Measurements from ENCODE around the gene SNX1.

The SNX1 gene, protein sequence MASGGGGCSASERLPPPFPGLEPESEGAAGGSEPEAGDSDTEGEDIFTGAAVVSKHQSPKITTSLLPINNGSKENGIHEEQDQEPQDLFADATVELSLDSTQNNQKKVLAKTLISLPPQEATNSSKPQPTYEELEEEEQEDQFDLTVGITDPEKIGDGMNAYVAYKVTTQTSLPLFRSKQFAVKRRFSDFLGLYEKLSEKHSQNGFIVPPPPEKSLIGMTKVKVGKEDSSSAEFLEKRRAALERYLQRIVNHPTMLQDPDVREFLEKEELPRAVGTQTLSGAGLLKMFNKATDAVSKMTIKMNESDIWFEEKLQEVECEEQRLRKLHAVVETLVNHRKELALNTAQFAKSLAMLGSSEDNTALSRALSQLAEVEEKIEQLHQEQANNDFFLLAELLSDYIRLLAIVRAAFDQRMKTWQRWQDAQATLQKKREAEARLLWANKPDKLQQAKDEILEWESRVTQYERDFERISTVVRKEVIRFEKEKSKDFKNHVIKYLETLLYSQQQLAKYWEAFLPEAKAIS

DNA sequence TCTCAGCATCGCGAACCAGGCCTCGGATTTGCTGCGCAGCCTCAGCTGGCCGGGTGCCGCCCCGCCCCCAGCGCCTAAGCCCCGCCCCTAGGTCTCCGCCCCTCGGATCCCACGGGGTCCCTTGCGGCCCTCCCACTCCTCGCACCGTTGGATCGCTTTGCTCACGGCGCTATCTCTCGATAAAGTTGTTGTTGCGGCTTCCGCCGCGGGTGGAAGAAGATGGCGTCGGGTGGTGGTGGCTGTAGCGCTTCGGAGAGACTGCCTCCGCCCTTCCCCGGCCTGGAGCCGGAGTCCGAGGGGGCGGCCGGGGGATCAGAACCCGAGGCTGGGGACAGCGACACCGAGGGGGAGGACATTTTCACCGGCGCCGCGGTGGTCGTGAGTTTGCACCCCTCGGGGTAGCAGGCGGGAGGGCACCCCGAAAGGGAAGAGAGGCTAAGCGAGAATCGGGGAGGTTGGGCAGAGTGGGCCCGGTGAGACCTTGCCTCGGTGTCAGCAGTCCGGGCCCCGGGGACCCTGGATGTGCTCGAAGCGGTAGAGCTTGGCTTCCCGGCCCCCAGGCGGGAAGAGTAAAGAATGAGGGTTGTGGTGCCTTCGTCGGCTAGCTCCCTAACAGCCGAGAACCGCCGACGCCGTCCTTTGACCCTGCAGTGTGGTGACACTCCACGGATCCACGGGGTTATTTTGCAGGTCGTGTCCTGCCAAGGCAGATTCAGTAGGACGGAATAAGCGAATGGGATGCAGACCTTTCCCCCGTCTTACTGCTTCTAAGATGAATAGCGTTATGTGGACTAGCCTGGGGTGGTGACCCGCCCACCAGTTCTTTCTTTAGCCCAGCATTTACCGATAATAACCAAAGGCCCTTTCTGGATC is at the start of gene SNX1:
Gene SNX1 (plus strand): TSS at position 188 of the 873 bp plus-strand sequence. CDS start 32 bp downstream, at position 220.
- peak within 1 kb of the TSS; percentile 89 for H2AFZ ChIP-seq
- H3K27ac ChIP-seq = peak within 1 kb of the TSS; percentile 78
- H3K4me2 ChIP-seq (ENCODE audit: low read length) = peak within 1 kb of the TSS; percentile 74
- peaks cover 13% of the 10 kb centered on the region for H3K4me1 ChIP-seq
- no peaks in the 10 kb centered on the region for H3K27me3 ChIP-seq (ENCODE audit: control insufficient read depth, insufficient read depth, low read length)
- H3K9me3 ChIP-seq (ENCODE audit: control insufficient read depth, low read length) = no peaks in the 10 kb centered on the region
- peaks cover 12% of the 10 kb centered on the region for H3K79me2 ChIP-seq
- TF ChIP-seq, protein P1, sequence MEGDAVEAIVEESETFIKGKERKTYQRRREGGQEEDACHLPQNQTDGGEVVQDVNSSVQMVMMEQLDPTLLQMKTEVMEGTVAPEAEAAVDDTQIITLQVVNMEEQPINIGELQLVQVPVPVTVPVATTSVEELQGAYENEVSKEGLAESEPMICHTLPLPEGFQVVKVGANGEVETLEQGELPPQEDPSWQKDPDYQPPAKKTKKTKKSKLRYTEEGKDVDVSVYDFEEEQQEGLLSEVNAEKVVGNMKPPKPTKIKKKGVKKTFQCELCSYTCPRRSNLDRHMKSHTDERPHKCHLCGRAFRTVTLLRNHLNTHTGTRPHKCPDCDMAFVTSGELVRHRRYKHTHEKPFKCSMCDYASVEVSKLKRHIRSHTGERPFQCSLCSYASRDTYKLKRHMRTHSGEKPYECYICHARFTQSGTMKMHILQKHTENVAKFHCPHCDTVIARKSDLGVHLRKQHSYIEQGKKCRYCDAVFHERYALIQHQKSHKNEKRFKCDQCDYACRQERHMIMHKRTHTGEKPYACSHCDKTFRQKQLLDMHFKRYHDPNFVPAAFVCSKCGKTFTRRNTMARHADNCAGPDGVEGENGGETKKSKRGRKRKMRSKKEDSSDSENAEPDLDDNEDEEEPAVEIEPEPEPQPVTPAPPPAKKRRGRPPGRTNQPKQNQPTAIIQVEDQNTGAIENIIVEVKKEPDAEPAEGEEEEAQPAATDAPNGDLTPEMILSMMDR (IDR thresholded peaks at IDR 0.05) = no peak
- no peaks in the 10 kb centered on the region for H3K36me3 ChIP-seq (ENCODE audit: control insufficient read depth, insufficient read depth, low read length)
- peak within 1 kb of the TSS; percentile 53 for H3K9ac ChIP-seq
- peak within 1 kb of the TSS; percentile 89 for H3K4me3 ChIP-seq (ENCODE audit: low read depth, low read length)

DNA sequence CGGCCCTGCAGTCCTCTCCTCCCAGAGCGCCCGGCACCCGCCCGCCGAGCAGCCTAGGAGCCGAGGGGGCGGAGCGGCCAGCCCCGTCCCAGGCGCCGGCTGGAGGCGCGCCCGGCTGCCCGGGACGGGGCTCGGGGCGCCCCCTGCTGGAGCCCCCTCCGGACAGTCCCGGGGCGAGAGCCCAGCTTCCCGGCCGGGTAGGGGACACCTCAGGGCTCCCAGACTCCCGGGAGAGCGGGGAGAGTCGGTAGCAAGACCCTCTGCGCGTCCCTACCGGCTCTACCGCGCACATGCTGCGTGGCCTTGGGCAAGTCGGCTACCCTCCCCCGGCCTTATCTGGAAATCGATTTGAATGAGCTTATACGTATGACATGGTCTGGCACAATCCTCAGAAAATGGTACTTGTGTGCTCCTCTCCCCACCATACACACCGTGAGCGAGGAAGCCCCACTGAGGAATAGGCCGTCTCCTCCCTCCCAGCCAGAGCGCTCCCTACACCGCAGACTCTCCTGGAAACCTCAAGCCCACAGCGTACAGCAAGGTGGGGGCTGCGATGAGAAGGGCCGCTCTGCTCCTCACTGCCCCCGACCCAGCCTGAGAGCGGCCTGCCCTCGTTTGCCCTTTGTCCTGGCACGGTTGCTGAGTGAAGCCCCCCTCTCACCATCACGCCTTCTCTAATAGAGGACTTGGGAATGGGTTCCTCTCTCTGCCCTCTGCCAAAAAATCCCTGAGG is 49.2 kb upstream of the SNX1 start, which contains the start of gene DAPK2:
Gene DAPK2 (minus strand): TSS at position 65 of the 733 bp plus-strand sequence. CDS start 6,224 bp downstream, outside the sequence.
- TF ChIP-seq, protein P1 (IDR thresholded peaks at IDR 0.05) = peak; percentile 53
- no peaks in the 10 kb centered on the region for H3K9me3 ChIP-seq (ENCODE audit: control insufficient read depth, low read length)
- H3K27me3 ChIP-seq (ENCODE audit: control insufficient read depth, insufficient read depth, low read length) = no peaks in the 10 kb centered on the region
- H3K9ac ChIP-seq = no peak within 1 kb of the TSS
- H3K27ac ChIP-seq = no peak within 1 kb of the TSS
- H2AFZ ChIP-seq = peak within 1 kb of the TSS; percentile 76
- no peaks in the 10 kb centered on the region for H3K4me1 ChIP-seq
- H3K79me2 ChIP-seq = no peaks in the 10 kb centered on the region
- peak within 1 kb of the TSS; percentile 49 for H3K4me2 ChIP-seq (ENCODE audit: low read length)
- H3K36me3 ChIP-seq (ENCODE audit: control insufficient read depth, insufficient read depth, low read length) = no peaks in the 10 kb centered on the region
- H3K4me3 ChIP-seq (ENCODE audit: low read depth, low read length) = peak within 1 kb of the TSS; percentile 16

DNA sequence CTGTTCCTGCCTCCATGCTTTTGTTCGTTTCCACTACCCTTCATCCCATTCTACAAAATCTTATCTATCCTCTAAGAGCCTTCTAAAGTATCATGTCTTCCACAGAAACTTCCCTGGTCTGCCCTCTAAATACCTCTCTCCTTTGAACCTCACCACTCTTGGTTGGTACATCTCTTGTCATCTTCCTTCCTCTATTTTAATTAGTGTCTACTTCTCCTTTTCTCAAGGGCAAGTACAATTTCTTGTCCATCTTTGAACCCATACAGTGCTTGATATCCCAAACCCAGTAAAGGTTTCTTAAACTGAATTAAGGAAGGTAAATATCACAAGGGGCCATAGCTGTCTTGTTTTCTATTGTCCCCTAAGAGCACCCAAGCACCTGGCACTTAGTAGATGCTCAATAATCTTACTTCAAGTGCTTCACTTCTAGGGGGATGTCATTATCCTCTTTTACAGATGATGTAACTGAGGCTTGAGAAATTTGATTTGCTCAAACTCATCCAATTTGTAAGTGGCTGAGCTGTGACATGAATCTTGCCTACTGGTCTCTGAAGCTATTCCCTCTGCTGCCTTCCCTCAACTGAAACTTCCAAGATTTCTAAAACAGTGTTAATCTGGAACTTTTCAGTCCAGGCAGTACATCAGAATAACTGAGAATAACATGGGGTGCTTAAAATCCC is 46.9 kb upstream of the SNX1 start:
- Histone ChIP-seq H3K27ac (no peak overlapping the region), H3K27me3 (ENCODE audit: control insufficient read depth, insufficient read depth, low read length) (no peaks in the 10 kb centered on the region), H3K79me2 (no peaks in the 10 kb centered on the region), H3K4me1 (no peaks in the 10 kb centered on the region), H2AFZ (no peak overlapping the region), H3K4me2 (ENCODE audit: low read length) (no peak overlapping the region), H3K9ac (no peak overlapping the region), H3K36me3 (ENCODE audit: control insufficient read depth, insufficient read depth, low read length) (no peaks in the 10 kb centered on the region), H3K4me3 (ENCODE audit: low read depth, low read length) (no peak overlapping the region), H3K9me3 (ENCODE audit: control insufficient read depth, low read length) (no peaks in the 10 kb centered on the region)
- TF ChIP-seq, protein P1 (IDR thresholded peaks at IDR 0.05) = no peak
